GM19240 (cell line): ENCODE data around the gene ZSWIM4.

Experiments
- DNase-seq: peaks from one replicate; pipeline ENCODE4 v3.0.0; 2011; ENCODE audit warnings: low spot score; ENCODE audit not compliant: insufficient read length

ZSWIM4 gene

GRCh38 chr19:13872339-13872694 is 77.1 kb downstream of the ZSWIM4 start:
- no peak for DNase-seq

- DNase-seq, result no peak
Measured at GRCh38 chr19:13872695-13873389, 77.6 kb downstream of the ZSWIM4 start.

GRCh38 chr19:13873834-13874515 is 78.7 kb downstream of the ZSWIM4 start:
- no peak for DNase-seq

GRCh38 chr19:13875824-13876223 is 80.6 kb downstream of the ZSWIM4 start:
- DNase-seq, result no peak

- no peak for DNase-seq
Measured at GRCh38 chr19:13876834-13877233, 81.6 kb downstream of the ZSWIM4 start, which contains the start of gene NANOS3. TSS of gene NANOS3 (plus strand) at chr19:13877134. CDS start at chr19:13877249, 115 bp downstream.

GRCh38 chr19:13877303-13877702 is 82.1 kb downstream of the ZSWIM4 start:
- no peak for DNase-seq

- DNase-seq, result peak; percentile 99
Measured at GRCh38 chr19:13880059-13881043, 85.1 kb downstream of the ZSWIM4 start.

- no peak for DNase-seq
Measured at GRCh38 chr19:13881251-13881691, 86.0 kb downstream of the ZSWIM4 start.
